ENCODE measurements around the gene CHRNA10. TPM values are rescaled to one million over a fixed set of nuclear protein-coding genes. Genes with fewer than 3 reads are reported as not detected.
"Not testable (repeated sequence)": the region's sequence is repeated elsewhere in the genome, so short reads cannot be mapped to it uniquely, and the experiment has no call there.

Gene CHRNA10
- total RNA-seq, 3 donors from 2014 or later: 1.1 to 1.5 (median 1.4) TPM

- TF ChIP-seq CTCF (IDR thresholded peaks at IDR 0.05): no peak
- ATAC-seq (no peak), DNase-seq (no peak)
- no peaks in the 10 kb centered on the region for H3K4me1 ChIP-seq (ENCODE audit: low read depth)
- no peaks in the 10 kb centered on the region for H3K9me3 ChIP-seq
- intact Hi-C loops (cut with DNase I, micrococcal nuclease): no loop called here
- H3K36me3 ChIP-seq (ENCODE audit: low read depth): no peaks in the 10 kb centered on the region
- H3K4me3 ChIP-seq: no peak overlapping the region
Observed at GRCh38 chr11:3655547-3655946, 15.6 kb downstream of the CHRNA10 start.

GRCh38 chr11:3652514-3652913 lies 18.7 kb downstream of the CHRNA10 start:
- H3K36me3 ChIP-seq (ENCODE audit: low read depth); ATAC-seq; H3K9me3 ChIP-seq; DNase-seq; H3K4me1 ChIP-seq (ENCODE audit: low read depth); H3K4me3 ChIP-seq; intact Hi-C loops (cut with DNase I, micrococcal nuclease): not testable (repeated sequence)

GRCh38 chr11:3649374-3649773 lies 21.8 kb downstream of the CHRNA10 start:
- ATAC-seq; H3K4me3 ChIP-seq; DNase-seq; H3K9me3 ChIP-seq; intact Hi-C loops (cut with DNase I, micrococcal nuclease); H3K4me1 ChIP-seq (ENCODE audit: low read depth); H3K36me3 ChIP-seq (ENCODE audit: low read depth): not testable (repeated sequence)

GRCh38 chr11:3648843-3649242 lies 22.3 kb downstream of the CHRNA10 start:
- ATAC-seq; DNase-seq; H3K9me3 ChIP-seq; H3K4me3 ChIP-seq; intact Hi-C loops (cut with DNase I, micrococcal nuclease); H3K36me3 ChIP-seq (ENCODE audit: low read depth); H3K4me1 ChIP-seq (ENCODE audit: low read depth): not testable (repeated sequence)

- no peak for ATAC-seq
- intact Hi-C loops (cut with DNase I, micrococcal nuclease): no loop called here
- TF ChIP-seq CTCF (IDR thresholded peaks at IDR 0.05): no peak
Observed at GRCh38 chr11:3645552-3645951, 25.6 kb downstream of the CHRNA10 start.

GRCh38 chr11:3644817-3645235 lies 26.4 kb downstream of the CHRNA10 start, which contains the start of gene ART1:
Gene ART1 (plus strand): TSS chr11:3645128. CDS start chr11:3659214, 14,086 bp downstream.
- intact Hi-C loops (cut with DNase I, micrococcal nuclease): no loop called here

More at GRCh38 chr11:3645552-3645951, 25.6 kb downstream of the CHRNA10 start:
- no peak for DNase-seq
- peaks cover 12% of the 10 kb centered on the region for H3K4me1 ChIP-seq (ENCODE audit: low read depth)
- H3K36me3 ChIP-seq (ENCODE audit: low read depth): no peaks in the 10 kb centered on the region
- no peaks in the 10 kb centered on the region for H3K9me3 ChIP-seq
- no peak overlapping the region for H3K4me3 ChIP-seq

GRCh38 chr11:3643102-3643546 lies 28.1 kb downstream of the CHRNA10 start:
- ATAC-seq; intact Hi-C loops (cut with DNase I, micrococcal nuclease); H3K36me3 ChIP-seq (ENCODE audit: low read depth); H3K4me3 ChIP-seq; H3K9me3 ChIP-seq: not testable (repeated sequence)
- peak in 1 of 3 donors; percentile 2 for DNase-seq
- peaks cover 12% of the 10 kb centered on the region for H3K4me1 ChIP-seq (ENCODE audit: low read depth)

More at GRCh38 chr11:3644817-3645235, 26.4 kb downstream of the CHRNA10 start, which contains the start of gene ART1:
- TF ChIP-seq CTCF (IDR thresholded peaks at IDR 0.05): no peak
- H3K4me1 ChIP-seq (ENCODE audit: low read depth): peaks cover 12% of the 10 kb centered on the region
- H3K36me3 ChIP-seq (ENCODE audit: low read depth): no peaks in the 10 kb centered on the region
- DNase-seq (peak in 1 of 3 donors; percentile 22), ATAC-seq (peak; percentile 47)
- H3K9me3 ChIP-seq: no peaks in the 10 kb centered on the region
- no peak within 1 kb of the TSS for H3K4me3 ChIP-seq

Measured in mucosa of descending colon (tissue), 3 donors.